ENCODE results near the gene BTN2A1. TPM values are rescaled to one million over a fixed set of nuclear protein-coding genes. Genes with fewer than 3 reads are reported as not detected.
A peak's percentile ranks its signal among the peaks of the same experiment; 100 is the strongest.

Gene BTN2A1
- total and polyA plus RNA-seq, 9 of the 15 experiments (the other 6 are each of a cell fraction or from before 2014, with no cell fraction given) = 6.7 to 22.1 (median 16.4) TPM

DNA sequence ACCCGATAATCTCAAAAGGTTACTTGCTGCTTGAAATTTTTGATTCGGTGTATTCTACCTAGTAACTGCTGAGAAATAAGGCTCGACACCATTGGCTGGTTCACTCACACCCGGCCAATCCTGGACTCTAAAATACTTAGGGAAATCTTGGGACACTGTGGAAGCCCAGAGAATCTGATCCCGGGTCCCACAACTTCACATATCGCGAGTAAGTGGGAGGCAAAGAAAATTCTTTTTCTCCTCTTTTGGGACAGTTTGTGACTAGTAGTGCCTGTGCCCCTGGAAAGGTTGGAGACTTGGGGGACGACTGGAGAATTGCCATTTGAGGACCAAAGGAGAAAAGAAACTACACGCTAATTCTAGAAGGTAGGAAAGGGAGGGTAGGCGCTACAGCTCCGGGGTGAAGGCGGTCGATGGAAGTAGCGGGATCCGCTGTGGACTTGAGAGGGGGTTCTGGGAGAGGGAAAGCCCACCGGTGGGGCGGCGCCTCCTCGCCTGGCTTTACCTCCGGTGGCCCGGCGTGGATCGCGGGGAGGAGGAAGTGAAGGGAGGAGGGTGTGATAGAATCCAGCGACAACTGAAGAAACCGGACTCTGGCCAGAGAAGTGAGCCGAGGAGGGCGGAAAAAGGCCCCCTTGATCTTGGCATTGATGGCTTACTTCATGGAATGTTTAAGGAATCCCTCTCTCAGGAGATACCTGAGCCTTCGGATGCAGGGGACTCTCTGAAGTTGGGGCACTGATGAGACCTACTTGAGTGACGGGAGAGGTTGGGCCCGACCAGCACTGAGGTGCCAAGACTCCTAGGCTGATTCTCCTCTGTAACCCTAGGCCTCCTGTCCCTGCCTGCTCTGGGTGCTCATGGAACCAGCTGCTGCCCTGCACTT, 36.3 kb upstream of the BTN2A1 start (continued):
- TF ChIP-seq, protein P1, sequence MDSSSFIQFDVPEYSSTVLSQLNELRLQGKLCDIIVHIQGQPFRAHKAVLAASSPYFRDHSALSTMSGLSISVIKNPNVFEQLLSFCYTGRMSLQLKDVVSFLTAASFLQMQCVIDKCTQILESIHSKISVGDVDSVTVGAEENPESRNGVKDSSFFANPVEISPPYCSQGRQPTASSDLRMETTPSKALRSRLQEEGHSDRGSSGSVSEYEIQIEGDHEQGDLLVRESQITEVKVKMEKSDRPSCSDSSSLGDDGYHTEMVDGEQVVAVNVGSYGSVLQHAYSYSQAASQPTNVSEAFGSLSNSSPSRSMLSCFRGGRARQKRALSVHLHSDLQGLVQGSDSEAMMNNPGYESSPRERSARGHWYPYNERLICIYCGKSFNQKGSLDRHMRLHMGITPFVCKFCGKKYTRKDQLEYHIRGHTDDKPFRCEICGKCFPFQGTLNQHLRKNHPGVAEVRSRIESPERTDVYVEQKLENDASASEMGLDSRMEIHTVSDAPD (CRISPR knock-in tag; IDR thresholded peaks at IDR 0.05) = no peak
- no peak for TF ChIP-seq PTRF (tag; IDR thresholded peaks at IDR 0.05)
- TF ChIP-seq, protein P2, sequence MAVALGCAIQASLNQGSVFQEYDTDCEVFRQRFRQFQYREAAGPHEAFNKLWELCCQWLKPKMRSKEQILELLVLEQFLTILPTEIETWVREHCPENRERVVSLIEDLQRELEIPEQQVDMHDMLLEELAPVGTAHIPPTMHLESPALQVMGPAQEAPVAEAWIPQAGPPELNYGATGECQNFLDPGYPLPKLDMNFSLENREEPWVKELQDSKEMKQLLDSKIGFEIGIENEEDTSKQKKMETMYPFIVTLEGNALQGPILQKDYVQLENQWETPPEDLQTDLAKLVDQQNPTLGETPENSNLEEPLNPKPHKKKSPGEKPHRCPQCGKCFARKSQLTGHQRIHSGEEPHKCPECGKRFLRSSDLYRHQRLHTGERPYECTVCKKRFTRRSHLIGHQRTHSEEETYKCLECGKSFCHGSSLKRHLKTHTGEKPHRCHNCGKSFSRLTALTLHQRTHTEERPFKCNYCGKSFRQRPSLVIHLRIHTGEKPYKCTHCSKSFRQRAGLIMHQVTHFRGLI (CRISPR knock-in tag; IDR thresholded peaks at IDR 0.05) = 0 out of 2 replicates have a peak, but pooled peaks have one; percentile 16
- no peak for TF ChIP-seq ETV1 (tag; conservative IDR thresholded peaks at IDR 0.05; ENCODE audit: low read depth)
- no peak for TF ChIP-seq FOXM1 (IDR thresholded peaks at IDR 0.05; ENCODE audit: low read depth)
- TF ChIP-seq FOXM1 (CRISPR knock-in tag; IDR thresholded peaks at IDR 0.05; ENCODE audit: low read depth) = no peak
- TF ChIP-seq, protein P3, sequence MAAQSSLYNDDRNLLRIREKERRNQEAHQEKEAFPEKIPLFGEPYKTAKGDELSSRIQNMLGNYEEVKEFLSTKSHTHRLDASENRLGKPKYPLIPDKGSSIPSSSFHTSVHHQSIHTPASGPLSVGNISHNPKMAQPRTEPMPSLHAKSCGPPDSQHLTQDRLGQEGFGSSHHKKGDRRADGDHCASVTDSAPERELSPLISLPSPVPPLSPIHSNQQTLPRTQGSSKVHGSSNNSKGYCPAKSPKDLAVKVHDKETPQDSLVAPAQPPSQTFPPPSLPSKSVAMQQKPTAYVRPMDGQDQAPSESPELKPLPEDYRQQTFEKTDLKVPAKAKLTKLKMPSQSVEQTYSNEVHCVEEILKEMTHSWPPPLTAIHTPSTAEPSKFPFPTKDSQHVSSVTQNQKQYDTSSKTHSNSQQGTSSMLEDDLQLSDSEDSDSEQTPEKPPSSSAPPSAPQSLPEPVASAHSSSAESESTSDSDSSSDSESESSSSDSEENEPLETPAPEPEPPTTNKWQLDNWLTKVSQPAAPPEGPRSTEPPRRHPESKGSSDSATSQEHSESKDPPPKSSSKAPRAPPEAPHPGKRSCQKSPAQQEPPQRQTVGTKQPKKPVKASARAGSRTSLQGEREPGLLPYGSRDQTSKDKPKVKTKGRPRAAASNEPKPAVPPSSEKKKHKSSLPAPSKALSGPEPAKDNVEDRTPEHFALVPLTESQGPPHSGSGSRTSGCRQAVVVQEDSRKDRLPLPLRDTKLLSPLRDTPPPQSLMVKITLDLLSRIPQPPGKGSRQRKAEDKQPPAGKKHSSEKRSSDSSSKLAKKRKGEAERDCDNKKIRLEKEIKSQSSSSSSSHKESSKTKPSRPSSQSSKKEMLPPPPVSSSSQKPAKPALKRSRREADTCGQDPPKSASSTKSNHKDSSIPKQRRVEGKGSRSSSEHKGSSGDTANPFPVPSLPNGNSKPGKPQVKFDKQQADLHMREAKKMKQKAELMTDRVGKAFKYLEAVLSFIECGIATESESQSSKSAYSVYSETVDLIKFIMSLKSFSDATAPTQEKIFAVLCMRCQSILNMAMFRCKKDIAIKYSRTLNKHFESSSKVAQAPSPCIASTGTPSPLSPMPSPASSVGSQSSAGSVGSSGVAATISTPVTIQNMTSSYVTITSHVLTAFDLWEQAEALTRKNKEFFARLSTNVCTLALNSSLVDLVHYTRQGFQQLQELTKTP (IDR thresholded peaks at IDR 0.05; ENCODE audit: low read depth in 1 of 2, partially characterized antibody in 2 of 2) = peak in 1 of 2 experiments; percentile 56
- TF ChIP-seq, protein P4, sequence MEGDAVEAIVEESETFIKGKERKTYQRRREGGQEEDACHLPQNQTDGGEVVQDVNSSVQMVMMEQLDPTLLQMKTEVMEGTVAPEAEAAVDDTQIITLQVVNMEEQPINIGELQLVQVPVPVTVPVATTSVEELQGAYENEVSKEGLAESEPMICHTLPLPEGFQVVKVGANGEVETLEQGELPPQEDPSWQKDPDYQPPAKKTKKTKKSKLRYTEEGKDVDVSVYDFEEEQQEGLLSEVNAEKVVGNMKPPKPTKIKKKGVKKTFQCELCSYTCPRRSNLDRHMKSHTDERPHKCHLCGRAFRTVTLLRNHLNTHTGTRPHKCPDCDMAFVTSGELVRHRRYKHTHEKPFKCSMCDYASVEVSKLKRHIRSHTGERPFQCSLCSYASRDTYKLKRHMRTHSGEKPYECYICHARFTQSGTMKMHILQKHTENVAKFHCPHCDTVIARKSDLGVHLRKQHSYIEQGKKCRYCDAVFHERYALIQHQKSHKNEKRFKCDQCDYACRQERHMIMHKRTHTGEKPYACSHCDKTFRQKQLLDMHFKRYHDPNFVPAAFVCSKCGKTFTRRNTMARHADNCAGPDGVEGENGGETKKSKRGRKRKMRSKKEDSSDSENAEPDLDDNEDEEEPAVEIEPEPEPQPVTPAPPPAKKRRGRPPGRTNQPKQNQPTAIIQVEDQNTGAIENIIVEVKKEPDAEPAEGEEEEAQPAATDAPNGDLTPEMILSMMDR (IDR thresholded peaks at IDR 0.05 in 2 of 3, conservative IDR thresholded peaks at IDR 0.05 in 1 of 3; ENCODE audit: insufficient read depth in 2 of 3, low read depth in 1 of 3, low read length in 3 of 3) = no peak
- no peak for TF ChIP-seq MEF2A (IDR thresholded peaks at IDR 0.05; ENCODE audit: control insufficient read depth, low read depth, low read length)
- TF ChIP-seq, protein P5, sequence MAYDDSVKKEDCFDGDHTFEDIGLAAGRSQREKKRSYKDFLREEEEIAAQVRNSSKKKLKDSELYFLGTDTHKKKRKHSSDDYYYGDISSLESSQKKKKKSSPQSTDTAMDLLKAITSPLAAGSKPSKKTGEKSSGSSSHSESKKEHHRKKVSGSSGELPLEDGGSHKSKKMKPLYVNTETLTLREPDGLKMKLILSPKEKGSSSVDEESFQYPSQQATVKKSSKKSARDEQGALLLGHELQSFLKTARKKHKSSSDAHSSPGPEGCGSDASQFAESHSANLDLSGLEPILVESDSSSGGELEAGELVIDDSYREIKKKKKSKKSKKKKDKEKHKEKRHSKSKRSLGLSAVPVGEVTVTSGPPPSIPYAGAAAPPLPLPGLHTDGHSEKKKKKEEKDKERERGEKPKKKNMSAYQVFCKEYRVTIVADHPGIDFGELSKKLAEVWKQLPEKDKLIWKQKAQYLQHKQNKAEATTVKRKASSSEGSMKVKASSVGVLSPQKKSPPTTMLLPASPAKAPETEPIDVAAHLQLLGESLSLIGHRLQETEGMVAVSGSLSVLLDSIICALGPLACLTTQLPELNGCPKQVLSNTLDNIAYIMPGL (CRISPR knock-in tag; IDR thresholded peaks at IDR 0.05) = peak; percentile 73; the same call in 1 of the 2 replicates
- TF ChIP-seq, protein P6, sequence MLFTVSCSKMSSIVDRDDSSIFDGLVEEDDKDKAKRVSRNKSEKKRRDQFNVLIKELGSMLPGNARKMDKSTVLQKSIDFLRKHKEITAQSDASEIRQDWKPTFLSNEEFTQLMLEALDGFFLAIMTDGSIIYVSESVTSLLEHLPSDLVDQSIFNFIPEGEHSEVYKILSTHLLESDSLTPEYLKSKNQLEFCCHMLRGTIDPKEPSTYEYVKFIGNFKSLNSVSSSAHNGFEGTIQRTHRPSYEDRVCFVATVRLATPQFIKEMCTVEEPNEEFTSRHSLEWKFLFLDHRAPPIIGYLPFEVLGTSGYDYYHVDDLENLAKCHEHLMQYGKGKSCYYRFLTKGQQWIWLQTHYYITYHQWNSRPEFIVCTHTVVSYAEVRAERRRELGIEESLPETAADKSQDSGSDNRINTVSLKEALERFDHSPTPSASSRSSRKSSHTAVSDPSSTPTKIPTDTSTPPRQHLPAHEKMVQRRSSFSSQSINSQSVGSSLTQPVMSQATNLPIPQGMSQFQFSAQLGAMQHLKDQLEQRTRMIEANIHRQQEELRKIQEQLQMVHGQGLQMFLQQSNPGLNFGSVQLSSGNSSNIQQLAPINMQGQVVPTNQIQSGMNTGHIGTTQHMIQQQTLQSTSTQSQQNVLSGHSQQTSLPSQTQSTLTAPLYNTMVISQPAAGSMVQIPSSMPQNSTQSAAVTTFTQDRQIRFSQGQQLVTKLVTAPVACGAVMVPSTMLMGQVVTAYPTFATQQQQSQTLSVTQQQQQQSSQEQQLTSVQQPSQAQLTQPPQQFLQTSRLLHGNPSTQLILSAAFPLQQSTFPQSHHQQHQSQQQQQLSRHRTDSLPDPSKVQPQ (CRISPR knock-in tag; IDR thresholded peaks at IDR 0.05; ENCODE audit: borderline replicate concordance) = no peak
